C4-2B (cell line): ENCODE measurements around the gene ZNF555.

Source experiments
- CTCF ChIP-seq: fragments of 450-650 bp; conservative IDR thresholded peaks from 2 replicates; pipeline ENCODE4 v1.5.1; 2017; ENCODE audit warnings: mild to moderate bottlenecking
- ZFX ChIP-seq: fragments of 450-650 bp; IDR thresholded peaks from 2 replicates; pipeline ENCODE4 v1.6.1; 2017

- no peak for TF ChIP-seq CTCF
- no peak for TF ChIP-seq ZFX
Observed at GRCh38 chr19:2896694-2897093, 55.4 kb downstream of the ZNF555 start.
